ENCODE results near the gene LITAF. TPM values are rescaled to one million over a fixed set of nuclear protein-coding genes. Genes with fewer than 3 reads are reported as not detected.

LITAF gene
- polyA plus RNA-seq, 3 donors = 67.9 to 118 (median 69.0) TPM

DNA sequence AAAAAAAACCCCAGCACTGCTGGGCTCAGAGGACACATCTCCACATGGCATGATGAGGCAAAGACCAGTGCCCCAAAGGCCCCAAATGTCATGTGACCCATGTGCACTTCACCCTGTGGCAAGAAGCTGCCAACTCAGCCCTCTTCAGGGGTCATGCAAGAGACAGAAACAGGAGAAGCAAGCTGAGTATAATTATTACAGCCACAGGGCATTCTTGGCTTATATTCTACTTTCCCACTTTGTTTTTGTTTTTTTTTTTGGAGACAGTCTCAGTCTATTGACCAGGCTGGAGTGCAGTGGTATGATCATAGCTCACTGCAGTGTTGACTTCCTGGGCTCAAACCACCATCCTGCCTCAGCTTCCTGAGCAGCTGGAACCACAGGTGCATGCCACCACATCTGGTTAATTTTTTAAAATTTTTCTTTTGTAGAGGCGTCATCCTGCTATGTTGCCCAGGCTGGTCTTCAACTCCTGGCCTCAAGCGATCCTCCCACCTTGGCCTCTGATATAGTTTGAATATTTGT, 32.7 kb upstream of the LITAF start:
- H3K4me1 Mint-ChIP-seq = peaks cover 55% of the 10 kb centered on the region
- intact Hi-C loops (cut with micrococcal nuclease) = no loop called here
- Histone ChIP-seq H4K20me1 (ENCODE audit: insufficient read depth, low read length) (no peaks in the 10 kb centered on the region), H3K9ac (ENCODE audit: insufficient read depth, low read length, poor library complexity, severe bottlenecking) (no peak overlapping the region), H3K36me3 (replicated peaks in 1 of 2; ENCODE audit: control insufficient read depth in 1 of 2, insufficient read depth in 2 of 2, low read length in 2 of 2) (no peaks in the 10 kb centered on the region), H3K27ac (ENCODE audit: low read depth in 1 of 2, low read length in 2 of 2) (peak overlapping the region; percentile 14 to 77), H3K4me3 (replicated peaks in 1 of 3; ENCODE audit: low read depth in 2 of 3, low read length in 3 of 3) (no peak overlapping the region), H3K4me2 (replicated peaks; ENCODE audit: extremely low read depth, low read length, poor library complexity, severe bottlenecking) (no peak overlapping the region), H3K4me1 (ENCODE audit: control insufficient read depth in 1 of 2, insufficient read depth in 2 of 2, low read length in 2 of 2) (peaks cover 48 to 51% of the 10 kb centered on the region in 2 donors), H3K9me3 (replicated peaks in 1 of 2; ENCODE audit: control insufficient read depth in 1 of 2, insufficient read depth in 1 of 2, low read length in 2 of 2) (peaks cover 0 to 7% of the 10 kb centered on the region in 2 donors), H3K27me3 (ENCODE audit: control insufficient read depth in 2 of 2, insufficient read depth in 2 of 2, low read length in 2 of 2) (no peaks in the 10 kb centered on the region), H2AFZ (ENCODE audit: insufficient read depth, low read depth, low read length, poor library complexity, severe bottlenecking) (no peak overlapping the region), H3K79me2 (ENCODE audit: insufficient read depth, low read length) (no peaks in the 10 kb centered on the region)
- TF ChIP-seq, protein P1, sequence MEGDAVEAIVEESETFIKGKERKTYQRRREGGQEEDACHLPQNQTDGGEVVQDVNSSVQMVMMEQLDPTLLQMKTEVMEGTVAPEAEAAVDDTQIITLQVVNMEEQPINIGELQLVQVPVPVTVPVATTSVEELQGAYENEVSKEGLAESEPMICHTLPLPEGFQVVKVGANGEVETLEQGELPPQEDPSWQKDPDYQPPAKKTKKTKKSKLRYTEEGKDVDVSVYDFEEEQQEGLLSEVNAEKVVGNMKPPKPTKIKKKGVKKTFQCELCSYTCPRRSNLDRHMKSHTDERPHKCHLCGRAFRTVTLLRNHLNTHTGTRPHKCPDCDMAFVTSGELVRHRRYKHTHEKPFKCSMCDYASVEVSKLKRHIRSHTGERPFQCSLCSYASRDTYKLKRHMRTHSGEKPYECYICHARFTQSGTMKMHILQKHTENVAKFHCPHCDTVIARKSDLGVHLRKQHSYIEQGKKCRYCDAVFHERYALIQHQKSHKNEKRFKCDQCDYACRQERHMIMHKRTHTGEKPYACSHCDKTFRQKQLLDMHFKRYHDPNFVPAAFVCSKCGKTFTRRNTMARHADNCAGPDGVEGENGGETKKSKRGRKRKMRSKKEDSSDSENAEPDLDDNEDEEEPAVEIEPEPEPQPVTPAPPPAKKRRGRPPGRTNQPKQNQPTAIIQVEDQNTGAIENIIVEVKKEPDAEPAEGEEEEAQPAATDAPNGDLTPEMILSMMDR (IDR thresholded peaks at IDR 0.05) = no peak
- peaks cover 4 to 9% (median 7%) of the 10 kb centered on the region in 7 donors for H3K9me3 Mint-ChIP-seq
- peak; percentile 88 to 95 (median 93) for DNase-seq
- peaks cover 0 to 6% (median 3%) of the 10 kb centered on the region in 3 donors for H3K27me3 Mint-ChIP-seq (ENCODE audit: low read depth in 3 of 3)
- peaks cover 7 to 10% of the 10 kb centered on the region in 2 donors for H3K36me3 Mint-ChIP-seq
- WGBS (ENCODE audit: insufficient coverage) = no CpG with 5 or more reads among the region's 2 CpGs
- H3K4me3 Mint-ChIP-seq = peak overlapping the region in 1 of 2 donors; percentile 53
- H3K27ac Mint-ChIP-seq = peak overlapping the region; percentile 30 to 94 (median 86)

- H3K4me2 ChIP-seq (replicated peaks; ENCODE audit: extremely low read depth, low read length, poor library complexity, severe bottlenecking) = no peak overlapping the region
- H3K79me2 ChIP-seq (ENCODE audit: insufficient read depth, low read length) = no peaks in the 10 kb centered on the region
- peak overlapping the region in 4 of 7 donors; percentile 53 to 94 (median 84) for H3K27ac Mint-ChIP-seq
- DNase-seq = no peak
- peaks cover 0 to 7% of the 10 kb centered on the region in 2 donors for H3K9me3 ChIP-seq (replicated peaks in 1 of 2; ENCODE audit: control insufficient read depth in 1 of 2, insufficient read depth in 1 of 2, low read length in 2 of 2)
- H3K27ac ChIP-seq (ENCODE audit: low read depth in 1 of 2, low read length in 2 of 2) = peak overlapping the region; percentile 14 to 77
- no peak overlapping the region for H3K4me3 Mint-ChIP-seq
- H3K4me3 ChIP-seq (replicated peaks in 1 of 3; ENCODE audit: low read depth in 2 of 3, low read length in 3 of 3) = no peak overlapping the region
- H3K9ac ChIP-seq (ENCODE audit: insufficient read depth, low read length, poor library complexity, severe bottlenecking) = no peak overlapping the region
- no peak overlapping the region for H2AFZ ChIP-seq (ENCODE audit: insufficient read depth, low read depth, low read length, poor library complexity, severe bottlenecking)
- H3K4me1 Mint-ChIP-seq = peaks cover 60% of the 10 kb centered on the region
- no peaks in the 10 kb centered on the region for H4K20me1 ChIP-seq (ENCODE audit: insufficient read depth, low read length)
- TF ChIP-seq, protein P1 (IDR thresholded peaks at IDR 0.05) = no peak
- intact Hi-C loops (cut with micrococcal nuclease) = no loop called here
- peaks cover 8 to 13% of the 10 kb centered on the region in 2 donors for H3K36me3 Mint-ChIP-seq
- H3K4me1 ChIP-seq (ENCODE audit: control insufficient read depth in 1 of 2, insufficient read depth in 2 of 2, low read length in 2 of 2) = peaks cover 53 to 56% of the 10 kb centered on the region in 2 donors
- no peaks in the 10 kb centered on the region for H3K36me3 ChIP-seq (replicated peaks in 1 of 2; ENCODE audit: control insufficient read depth in 1 of 2, insufficient read depth in 2 of 2, low read length in 2 of 2)
- 94% methylated on average over 8 of the region's 16 CpGs for WGBS (ENCODE audit: insufficient coverage)
- peaks cover 4 to 9% (median 7%) of the 10 kb centered on the region in 7 donors for H3K9me3 Mint-ChIP-seq
- H3K27me3 Mint-ChIP-seq (ENCODE audit: low read depth in 3 of 3) = peaks cover 0 to 8% (median 3%) of the 10 kb centered on the region in 3 donors
- H3K27me3 ChIP-seq (ENCODE audit: control insufficient read depth in 2 of 2, insufficient read depth in 2 of 2, low read length in 2 of 2) = no peaks in the 10 kb centered on the region
Measured at GRCh38 chr16:11618107-11618717, 31.5 kb upstream of the LITAF start.

All from CD14-positive monocyte (primary cell).